AG20443 (cell line): ENCODE results near the gene RRP15.
A peak's percentile ranks its signal among the peaks of the same experiment; 100 is the strongest.
"Not testable (repeated sequence)": the region's sequence is repeated elsewhere in the genome, so short reads cannot be mapped to it uniquely, and the experiment has no call there.

Experiments
- DNase-seq: peaks from one replicate; pipeline ENCODE4 v3.0.0; 2012; ENCODE audit warnings: low spot score, mixed read lengths

Gene RRP15

DNA sequence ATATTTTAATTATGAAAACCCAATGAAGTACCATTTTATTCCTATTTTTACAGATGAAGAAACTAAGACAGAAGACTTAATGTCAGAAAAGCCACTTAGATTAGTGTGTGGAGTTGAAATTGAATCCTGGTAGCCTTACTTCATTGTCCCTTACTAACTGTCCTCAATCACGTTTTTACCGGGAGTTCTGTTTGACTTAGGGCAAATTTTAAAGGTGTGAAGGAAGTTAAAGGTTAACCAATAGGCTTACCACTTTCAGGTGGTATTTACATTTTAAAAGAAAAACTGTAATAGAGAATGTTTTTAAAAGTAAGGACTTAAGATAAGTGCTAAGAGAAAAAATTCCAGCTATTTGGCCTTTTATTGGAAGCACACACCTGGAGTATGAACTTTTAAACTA, 12.4 kb downstream of the RRP15 start:
- DNase-seq: no peak

DNA sequence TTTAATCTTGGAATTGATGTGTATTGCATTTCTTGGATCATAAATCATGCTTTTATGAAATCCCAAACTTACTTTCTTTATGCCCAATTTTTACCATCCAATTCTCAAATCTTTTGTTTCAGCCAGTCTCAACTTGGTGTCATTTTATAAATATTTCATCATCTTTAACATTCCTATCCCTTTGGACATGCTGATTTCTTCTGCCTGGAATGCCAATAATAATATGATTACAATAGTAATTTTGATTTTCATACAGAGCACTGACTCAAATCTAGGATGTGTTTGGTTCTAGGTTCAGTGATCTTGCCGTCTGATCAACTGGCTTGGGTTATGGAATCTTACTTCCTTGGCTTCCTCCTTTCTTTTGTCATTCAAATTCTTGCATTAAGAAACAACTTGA, 12.8 kb downstream of the RRP15 start:
- DNase-seq: no peak

DNA sequence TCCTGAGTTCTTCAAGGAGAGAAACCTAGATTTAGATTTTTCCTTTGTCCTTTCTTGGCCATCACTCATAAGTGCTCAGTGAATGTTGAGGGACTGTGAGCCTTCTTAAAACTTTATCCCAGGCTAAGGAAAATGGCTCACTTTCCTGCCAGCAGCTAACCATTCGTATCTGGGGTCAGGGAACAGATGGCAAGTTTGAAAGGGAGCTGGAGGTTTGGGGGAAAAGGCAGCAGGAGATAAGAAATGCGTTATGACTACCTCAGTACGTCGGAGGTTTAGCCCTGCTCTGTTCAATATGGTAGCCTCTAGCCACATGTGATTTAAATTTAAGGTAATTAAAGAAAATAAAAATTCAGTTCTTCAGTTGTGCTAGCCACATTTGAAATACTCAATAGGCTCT, 13.3 kb downstream of the RRP15 start:
- DNase-seq: no peak

DNA sequence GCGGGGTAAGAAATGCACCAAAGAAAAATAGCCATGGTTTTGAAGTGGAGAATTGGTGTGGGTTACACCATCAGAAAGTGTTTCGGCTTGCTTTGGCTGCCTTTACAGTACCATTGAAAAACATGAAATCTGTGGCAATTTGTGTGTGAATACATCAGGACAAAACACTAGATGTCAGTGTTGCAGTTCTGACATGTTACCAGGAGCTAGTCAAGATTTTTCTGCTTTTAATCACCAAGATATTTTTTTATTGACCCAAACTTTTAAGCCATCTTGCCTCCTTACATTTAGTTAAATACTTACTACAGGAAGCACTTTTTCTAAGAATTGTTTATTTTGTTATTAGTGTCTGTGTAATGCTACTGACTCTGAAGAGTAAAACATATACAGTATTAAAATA, 14.3 kb downstream of the RRP15 start:
- DNase-seq: peak; percentile 52

DNA sequence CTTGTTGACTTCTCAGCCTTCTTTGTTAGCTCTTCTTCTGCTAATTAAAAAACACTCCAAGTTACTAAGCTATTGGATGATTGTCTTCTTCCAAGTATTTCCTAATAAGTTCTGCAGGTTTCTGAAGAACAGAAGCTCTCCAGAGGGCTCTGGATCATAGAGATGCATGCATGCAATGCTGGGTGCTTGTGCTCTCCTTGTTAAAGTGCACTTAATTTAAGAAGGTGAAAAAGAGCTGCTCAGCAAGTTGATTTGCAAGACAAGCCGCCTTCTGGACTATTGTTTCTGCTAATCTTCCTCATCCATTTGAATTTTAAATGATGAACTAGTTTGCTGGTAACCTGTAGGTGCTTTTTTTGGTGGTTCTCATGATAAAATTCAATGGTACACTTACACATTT, 16.1 kb downstream of the RRP15 start:
- no peak for DNase-seq

DNA sequence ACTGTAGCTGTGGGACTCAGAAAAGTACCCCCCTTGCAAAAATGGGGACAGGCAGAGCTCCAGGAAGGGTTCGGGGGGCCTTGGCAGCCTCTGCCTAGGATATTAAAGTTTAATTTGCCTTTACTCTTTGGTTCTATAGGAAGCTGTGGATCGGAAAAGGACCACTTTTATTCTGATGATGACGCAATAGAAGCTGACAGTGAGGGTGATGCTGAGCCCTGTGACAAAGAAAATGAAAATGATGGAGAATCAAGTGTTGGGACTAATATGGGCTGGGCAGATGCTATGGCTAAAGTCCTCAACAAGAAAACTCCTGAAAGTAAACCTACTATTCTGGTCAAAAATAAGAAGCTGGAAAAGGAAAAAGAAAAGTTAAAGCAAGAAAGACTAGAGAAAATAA, 17.1 kb downstream of the RRP15 start:
- no peak for DNase-seq

DNA sequence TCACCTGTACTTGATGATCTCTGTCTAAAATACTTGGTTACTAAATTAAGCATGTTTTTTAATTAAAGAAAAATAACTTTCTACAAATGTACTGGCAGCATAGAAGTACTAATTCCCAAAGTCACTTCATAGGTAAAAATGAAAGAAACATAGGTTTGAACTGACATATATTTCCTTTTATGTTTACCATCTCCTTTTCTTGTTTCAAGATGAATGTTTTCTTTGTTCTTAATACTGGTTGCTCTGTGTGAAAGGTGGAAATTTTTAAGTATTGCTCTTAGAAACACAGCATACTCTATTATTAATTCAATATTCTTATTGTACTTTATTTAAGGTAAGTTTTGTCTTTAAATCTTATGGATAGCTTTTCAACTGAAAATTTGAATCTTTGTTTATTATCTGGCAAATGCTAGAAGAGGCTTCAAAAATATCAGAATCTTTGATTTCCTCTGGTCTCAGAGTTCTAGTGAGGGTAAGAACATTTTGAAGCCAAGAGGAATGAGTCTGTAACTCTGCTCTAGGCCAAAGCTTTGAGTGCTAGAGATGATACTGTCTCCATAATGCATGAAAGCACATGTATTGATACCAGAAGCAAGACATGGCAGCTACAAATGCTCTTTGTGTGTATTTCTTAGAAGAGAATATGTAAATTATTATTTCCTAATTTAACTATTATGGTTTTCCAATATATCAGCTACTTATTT, 18.2 kb downstream of the RRP15 start:
- DNase-seq: no peak

DNA sequence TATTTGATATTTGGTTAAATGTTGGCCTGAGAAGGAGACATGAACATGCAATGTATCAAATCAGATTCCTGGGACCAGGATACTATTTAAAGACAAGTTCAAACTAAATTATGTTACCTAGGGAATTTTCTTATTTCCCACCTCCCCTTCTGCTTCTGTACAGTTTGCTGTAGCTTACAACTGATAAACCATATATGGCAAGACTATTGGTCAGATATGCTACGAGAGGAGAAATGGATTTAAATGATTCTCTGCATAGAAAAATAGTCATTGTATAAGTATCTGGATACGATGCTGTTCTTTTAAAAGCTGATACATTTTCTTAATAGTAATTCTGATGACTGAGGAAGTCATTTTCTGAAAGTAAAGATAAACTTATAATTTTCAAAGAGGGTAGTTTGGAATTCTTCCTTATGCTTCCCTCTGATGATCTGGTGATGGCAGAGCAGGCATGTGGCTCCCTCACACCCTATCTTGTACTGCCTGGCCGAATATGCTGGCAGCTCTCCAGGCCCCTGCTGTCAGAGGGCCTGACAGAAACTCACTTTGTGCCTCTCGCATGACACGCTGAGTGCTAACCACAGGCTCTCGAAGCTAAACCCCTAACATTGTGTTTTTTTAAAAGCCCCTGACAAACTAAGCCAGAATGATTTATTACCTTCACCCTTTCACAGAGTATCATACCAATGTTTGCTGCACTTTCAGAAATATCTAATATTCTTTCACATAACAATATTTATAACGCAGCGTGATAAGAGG, 19.4 kb downstream of the RRP15 start:
- no peak for DNase-seq

DNA sequence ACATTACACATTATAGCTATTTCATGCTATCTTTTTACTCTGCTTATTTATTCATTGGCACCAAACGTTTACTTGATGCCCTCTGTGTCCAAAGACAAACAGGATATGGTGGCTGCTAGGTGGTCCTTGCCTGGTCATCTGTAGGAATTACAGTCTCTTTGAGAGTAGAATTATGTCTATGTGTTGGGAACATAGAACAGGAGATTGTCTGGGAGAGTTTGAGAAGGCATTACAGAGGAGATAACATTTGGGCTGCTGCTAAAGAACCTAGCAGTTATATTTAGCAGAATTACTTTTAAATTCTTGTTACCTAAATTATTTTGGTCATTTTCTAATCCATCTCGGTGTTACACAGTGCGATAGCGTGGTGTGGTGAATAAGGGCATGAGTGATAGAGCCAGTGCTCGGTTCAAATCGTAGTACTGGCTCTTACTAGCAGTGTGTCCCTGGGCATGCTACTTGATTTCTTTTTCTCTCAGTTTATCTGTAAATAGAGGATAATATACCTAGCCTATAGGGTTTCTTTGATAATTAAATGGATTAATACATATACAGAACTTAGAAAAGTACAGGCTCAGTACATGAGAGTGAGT, 20.5 kb downstream of the RRP15 start:
- DNase-seq: no peak

DNA sequence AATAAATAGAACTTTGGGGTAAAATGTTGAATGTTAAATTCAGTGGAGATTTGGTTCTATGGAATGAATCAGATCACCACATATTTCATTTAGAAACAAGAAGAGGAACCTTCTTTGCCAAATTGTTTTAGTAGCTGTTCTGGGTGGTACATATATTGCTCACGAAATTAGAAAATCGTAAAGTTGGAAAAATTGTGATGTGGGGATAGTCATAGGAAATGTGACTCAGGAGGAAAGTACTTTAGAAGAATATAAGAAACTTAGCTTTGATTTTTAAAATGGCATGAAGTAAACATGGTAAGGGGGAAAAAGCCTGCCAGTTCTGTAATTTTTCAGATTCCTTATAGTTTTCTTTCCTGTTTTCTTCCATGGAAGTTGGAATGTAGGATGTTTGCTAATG, 27.4 kb downstream of the RRP15 start:
- no peak for DNase-seq

DNA sequence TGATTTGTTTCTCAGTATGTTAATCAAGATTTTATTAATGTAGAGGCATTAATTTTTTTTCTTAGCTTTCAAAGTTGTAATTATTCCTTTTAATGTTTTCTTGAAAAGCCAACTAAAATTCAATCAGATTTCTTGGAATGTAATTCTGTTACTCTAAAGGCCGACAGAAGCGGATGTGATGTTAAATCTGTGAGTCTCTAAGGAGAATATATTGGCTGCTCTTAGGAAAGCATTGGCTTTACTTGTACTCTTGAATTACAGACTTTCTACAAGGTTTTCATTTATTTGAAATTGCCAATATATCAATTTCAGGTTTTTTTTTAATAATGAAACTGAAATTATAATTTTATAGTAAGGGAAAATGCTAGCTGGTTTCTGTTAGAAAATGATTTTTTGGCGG, 29.2 kb downstream of the RRP15 start:
- no peak for DNase-seq

DNA sequence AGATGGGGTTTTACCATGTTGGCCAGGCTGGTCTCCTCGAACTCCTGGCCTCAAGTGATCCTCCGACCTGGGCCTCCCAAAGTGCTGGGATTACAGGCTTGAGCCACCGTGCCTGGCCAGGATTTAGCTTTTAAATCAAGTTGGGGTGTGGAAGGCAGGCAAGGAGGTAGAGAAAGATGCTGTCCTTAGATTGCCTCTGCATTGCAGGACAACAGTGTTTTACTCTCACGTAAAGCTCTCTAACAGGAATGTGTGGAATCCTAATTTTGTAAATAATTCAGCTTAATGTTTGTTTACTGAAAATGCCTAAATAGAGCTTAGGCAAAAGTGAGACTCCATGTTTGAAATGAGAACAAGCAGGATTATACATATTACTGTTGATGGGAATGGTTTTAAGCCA, 30.5 kb downstream of the RRP15 start:
- no peak for DNase-seq

DNA sequence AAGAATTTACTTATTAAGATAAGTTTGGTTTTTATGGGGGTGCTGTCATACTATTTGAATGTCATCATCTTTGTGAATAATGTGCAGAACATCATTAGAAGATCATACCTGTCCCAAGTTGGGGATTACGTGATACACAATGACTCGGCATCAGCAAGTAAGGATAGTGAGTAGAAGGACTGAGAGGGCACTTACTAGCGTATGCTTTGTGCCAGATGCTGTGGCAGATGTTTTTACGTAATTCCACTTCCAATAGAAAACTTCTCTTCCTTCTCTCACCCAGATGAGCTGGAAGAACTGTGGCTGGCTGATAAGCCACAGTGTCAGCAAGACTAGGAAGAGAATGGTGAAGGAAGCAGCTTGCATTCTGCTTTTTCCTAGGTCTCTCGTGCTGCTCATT, 32.0 kb downstream of the RRP15 start:
- DNase-seq: no peak

DNA sequence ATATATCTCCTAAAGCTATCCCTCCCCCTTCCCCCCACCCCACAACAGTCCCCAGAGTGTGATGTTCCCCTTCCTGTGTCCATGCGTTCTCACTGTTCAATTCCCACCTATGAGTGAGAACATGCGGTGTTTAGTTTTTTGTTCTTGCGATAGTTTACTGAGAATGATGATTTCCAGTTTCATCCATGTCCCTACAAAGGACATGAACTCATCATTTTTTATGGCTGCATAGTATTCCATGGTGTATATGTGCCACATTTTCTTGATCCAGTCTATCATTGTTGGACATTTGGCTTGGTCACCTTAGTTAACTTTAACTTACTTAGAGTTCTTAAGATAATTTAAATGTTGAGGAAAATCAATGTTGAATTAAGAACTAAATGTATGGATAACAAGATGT, 35.1 kb downstream of the RRP15 start:
- not testable (repeated sequence) for DNase-seq

DNA sequence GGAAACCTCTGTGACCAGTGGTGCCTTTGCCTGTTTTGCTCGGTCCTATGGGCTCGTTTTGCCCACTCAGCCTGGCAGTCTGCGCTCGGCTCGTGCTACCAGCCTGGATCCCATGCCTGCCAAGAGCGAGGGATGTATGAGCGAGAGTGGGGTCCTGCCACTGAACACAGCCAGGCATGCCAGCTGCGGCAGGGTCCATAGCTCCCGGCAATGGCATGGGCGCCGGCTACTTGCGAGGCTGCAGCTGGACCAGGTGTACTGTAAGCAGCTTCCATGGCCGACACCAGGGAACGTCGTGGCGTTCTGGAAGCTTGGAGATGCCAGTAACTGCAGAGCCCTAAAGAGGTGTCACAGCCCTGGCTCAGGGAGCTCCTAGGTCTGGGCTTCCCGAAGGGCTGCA, 37.7 kb downstream of the RRP15 start:
- DNase-seq: no peak

DNA sequence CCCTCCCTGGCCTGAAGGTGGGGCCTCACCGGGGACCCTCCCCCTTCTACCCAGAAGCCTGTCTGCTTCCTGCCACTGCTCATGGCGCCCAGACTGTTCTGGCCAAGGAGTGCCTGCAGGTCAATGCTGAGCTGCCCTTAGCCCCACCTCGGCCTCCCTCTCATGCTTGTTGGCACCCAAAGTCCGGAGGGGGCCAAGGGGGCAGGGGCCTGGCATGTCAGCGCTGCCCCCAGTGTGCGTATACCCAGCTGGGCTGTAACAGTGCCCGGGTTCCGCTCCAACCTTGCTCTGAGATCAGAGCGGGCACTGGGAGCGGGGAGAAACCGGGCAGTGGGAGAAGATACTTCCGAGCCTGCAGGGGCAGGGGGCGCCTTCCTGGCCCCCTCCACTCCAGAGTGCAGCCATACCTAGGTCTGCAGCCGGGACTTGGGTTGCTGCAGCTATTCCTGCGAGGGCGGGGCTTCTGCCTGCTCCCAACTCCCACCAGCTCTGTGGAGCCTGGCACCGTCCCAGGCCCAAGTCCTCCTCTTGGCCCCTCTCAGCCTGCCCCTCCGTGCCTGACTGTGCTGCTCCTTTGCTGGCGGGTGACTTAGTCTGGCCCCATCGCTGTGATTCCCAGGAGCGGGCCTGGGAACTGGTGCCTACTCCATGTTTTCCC, 38.6 kb downstream of the RRP15 start:
- no peak for DNase-seq

DNA sequence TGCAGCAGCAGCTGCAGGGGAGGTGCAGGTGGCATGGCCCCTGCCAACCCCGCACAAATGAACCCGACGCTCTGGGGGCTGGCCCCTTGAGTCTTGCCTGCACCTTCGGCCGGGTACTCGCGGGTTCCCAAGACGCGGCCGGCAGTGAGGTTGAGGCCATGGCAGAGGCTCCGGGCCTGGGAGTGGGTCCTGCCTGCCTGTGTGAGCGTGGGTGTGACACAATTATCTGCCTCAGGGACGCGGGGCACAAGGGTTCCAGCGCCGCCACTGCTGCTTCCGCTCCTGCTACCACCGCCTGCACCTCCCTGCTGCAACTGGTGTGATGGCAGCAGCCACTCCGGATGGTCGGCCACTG, 39.1 kb downstream of the RRP15 start:
- DNase-seq: no peak

DNA sequence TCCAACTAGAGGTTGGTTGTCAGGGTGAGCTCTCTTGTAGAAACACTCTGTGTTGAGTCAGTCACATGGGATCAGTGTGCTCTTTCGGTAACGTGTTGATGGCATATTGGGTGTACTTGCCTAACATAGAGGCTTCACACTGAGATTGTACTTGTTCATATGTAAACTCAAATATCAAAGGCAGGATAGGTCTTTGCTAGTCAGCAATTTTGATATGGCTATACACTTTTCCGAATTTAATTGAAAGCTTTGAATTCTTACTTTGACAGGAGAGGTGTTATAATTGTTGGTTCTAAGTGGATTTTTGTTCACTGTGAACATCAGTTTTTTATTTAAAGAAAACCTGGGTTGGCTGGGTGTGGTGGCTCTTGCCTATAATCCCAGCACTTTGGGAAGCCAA, 43.7 kb downstream of the RRP15 start:
- no peak for DNase-seq

DNA sequence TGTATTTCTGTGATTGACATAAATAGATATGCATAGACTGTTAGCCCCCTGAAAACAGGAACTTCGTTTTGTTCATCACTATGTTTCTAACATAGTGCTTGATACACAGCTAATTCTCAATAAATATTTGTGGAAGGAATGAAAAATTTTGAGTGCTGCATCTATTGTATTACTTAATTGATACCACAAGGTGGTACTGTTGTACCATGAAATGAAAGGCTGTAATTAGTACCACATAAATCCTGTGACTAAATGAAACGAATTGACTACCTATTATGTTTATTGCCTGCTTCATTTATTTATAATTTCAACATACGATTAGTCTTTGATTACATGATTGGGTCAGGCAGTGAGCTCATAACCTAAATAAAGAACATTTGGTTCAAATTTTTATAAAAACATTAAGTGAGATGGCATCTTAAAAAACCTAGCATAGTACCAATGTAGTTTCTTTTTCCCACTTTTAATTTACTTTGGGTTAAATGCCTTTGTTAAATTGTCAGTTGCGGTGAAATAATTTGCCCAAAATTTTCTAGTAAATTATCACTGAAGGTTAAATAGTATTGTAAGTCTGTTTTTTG, 45.0 kb downstream of the RRP15 start:
- peak; percentile 42 for DNase-seq

DNA sequence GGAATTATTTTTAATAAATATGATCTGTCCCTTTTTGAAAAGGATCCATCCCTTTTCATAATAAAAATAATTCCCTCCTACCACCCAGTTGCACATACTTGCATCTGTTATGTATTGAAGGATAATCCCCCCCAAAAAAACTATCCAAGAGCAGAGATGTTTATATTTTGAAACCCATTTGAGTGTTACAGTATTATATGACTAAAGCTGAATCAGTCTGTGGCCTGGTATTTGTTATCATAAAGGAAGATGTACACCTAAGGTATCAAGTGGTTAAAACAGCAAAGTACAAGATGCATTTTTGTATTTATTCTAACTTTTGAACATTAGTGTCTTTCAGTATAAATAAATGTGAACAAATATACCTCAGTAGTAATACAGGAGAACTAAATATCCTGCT, 47.3 kb downstream of the RRP15 start:
- no peak for DNase-seq

DNA sequence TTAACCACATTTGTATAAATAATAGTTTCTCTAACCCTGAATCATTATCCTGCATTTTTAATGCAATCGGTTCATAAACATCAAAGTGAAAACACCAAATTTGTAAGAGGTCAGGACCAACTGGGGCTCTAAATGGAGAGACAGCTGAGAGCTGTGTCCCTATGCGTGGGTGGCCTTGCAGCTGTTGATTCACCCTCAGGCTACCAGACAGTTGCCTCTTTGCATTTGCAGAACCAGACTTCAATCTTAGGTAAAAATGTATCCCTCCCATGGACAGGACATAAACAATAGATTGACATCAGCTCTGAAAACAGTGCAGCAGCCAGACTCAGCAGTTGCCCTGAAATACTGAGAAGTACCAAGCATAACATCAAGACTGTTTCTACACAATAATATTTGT, 51.2 kb downstream of the RRP15 start:
- DNase-seq: no peak

DNA sequence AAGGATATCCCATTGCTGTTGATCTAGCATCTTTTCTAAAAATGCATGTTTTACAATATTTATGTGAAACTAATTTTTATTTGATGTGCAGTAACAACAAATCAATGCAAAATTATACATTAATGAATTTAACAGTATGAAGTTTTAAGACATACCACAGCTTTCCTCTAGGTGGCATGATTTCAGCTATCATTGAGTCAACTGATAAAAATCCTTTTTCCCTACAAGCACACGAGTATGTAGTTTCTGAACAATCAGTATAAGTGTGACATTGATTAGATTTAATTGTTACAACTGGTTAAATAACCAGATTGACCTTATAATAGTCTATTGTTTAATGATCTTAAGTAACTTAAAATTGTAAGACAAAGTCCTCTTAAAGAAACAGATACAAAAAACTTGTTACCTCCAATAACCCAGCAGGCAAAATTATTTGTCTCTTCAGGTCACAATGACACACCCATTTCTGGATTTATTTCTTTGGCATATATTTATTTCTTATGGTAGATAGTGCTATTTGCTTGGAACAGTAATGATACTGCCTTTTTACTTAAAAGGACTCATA, 54.3 kb downstream of the RRP15 start:
- DNase-seq: peak; percentile 27
